Fibroblast of gingiva (primary cell): ENCODE measurements around the gene CD4.
A peak's percentile ranks its signal among the peaks of the same experiment; 100 is the strongest.

Source experiments
- DNase-seq: peaks from one replicate; pipeline ENCODE4 v3.0.0-alpha.2; 2011; ENCODE audit warnings: low read depth

Gene CD4

GRCh38 chr12:6765048-6765633 is 24.2 kb upstream of the CD4 start:
- no peak for DNase-seq

GRCh38 chr12:6765634-6766581 is 23.4 kb upstream of the CD4 start, which contains the start of gene PTMS:
PTMS (plus strand) TSS chr12:6766363; CDS start chr12:6766706, 343 bp downstream.
- peak; percentile 93 for DNase-seq

GRCh38 chr12:6766651-6767349 is 22.5 kb upstream of the CD4 start:
- DNase-seq = peak; percentile 67

GRCh38 chr12:6767353-6768319 is 21.7 kb upstream of the CD4 start:
- peak; percentile 16 for DNase-seq

GRCh38 chr12:6768437-6768914 is 20.9 kb upstream of the CD4 start:
- no peak for DNase-seq

- peak; percentile 20 for DNase-seq
Observed at GRCh38 chr12:6768990-6769389, 20.3 kb upstream of the CD4 start.

GRCh38 chr12:6769666-6770065 is 19.7 kb upstream of the CD4 start:
- no peak for DNase-seq

- DNase-seq = no peak
Observed at GRCh38 chr12:6770094-6770493, 19.2 kb upstream of the CD4 start.

- DNase-seq = no peak
Observed at GRCh38 chr12:6770600-6770999, 18.7 kb upstream of the CD4 start.

GRCh38 chr12:6771091-6771495 is 18.2 kb upstream of the CD4 start:
- DNase-seq = no peak

GRCh38 chr12:6771509-6772330 is 17.6 kb upstream of the CD4 start:
- DNase-seq = no peak

GRCh38 chr12:6772331-6772695 is 17.0 kb upstream of the CD4 start, which contains the start of gene LAG3:
LAG3 (plus strand) TSS chr12:6772520; CDS start chr12:6772853, 333 bp downstream.
- DNase-seq = no peak

- DNase-seq = no peak
Observed at GRCh38 chr12:6772726-6773589, 16.4 kb upstream of the CD4 start.

- no peak for DNase-seq
Observed at GRCh38 chr12:6773590-6774351, 15.6 kb upstream of the CD4 start.

- no peak for DNase-seq
Observed at GRCh38 chr12:6774499-6775062, 14.7 kb upstream of the CD4 start.

GRCh38 chr12:6775185-6776174 is 13.8 kb upstream of the CD4 start:
- no peak for DNase-seq

GRCh38 chr12:6777386-6777785 is 11.9 kb upstream of the CD4 start:
- no peak for DNase-seq
